GM18858 (cell line): ENCODE results near the gene SH3GL3.

ENCODE experiments used
- ATAC-seq: cut with Tn5 transposase; IDR thresholded peaks from one replicate; pipeline ENCODE4 v1.9.1; 2021; ENCODE audit not compliant: unreplicated experiment

The SH3GL3 gene

DNA sequence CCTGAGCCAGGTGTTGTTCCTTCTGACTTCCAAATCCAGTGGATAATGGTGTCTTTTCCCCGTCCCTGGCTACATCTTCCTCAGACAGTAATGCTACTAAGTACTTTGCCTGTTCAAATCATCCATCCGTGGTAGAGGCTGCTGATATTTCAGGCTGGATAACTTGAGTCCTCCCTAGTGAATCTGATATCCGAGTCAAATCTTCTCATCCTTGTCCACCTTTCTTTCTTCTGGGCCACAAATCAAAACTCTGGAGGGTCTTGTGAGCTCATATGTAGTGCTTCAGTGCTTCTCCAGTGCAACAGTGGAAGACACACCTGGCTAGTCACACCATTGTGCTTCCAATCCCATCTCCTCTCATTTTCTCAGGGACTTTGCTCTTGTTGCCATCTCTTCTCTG is 11.2 kb downstream of the SH3GL3 start:
- no peak for ATAC-seq

DNA sequence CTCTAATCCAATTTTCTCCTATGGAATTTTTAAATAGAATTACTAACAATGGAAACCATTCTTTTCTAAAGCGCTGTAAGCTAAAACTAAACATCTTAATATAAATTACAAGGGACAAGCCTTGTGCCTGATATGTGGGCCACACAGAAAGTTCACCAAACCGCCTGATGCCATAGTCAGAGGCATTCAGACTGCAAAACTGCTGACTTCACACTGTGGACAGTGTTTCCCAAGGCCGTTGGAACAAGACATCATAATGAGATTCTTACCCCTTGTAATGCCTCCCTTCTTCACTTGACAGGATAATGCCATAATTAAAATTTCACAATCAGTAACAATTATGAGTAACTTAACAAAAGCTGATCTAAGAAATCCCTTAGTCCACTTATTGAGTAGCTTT is 14.9 kb downstream of the SH3GL3 start:
- ATAC-seq = no peak

GRCh38 chr15:83462953-83463433 is 15.9 kb downstream of the SH3GL3 start:
- ATAC-seq = no peak

DNA sequence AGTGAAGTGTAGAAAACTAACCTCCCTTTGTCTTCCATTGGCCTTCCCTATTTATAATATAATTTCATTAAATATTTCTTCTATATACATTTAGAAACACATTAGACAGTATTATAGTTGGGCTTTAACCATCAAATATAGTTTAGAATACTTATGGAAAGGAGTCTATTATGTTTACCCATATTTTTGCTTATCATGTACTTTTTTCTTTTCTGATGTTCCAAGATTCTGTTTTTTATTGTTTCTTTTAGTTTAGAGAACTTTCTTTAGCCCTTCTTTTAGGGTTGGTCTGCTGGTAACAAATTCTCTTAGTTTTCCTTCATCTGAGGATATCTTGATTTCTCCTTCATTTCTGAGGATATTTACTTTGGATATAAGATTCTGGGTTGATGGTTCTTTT is 23.7 kb downstream of the SH3GL3 start:
- ATAC-seq = no peak

DNA sequence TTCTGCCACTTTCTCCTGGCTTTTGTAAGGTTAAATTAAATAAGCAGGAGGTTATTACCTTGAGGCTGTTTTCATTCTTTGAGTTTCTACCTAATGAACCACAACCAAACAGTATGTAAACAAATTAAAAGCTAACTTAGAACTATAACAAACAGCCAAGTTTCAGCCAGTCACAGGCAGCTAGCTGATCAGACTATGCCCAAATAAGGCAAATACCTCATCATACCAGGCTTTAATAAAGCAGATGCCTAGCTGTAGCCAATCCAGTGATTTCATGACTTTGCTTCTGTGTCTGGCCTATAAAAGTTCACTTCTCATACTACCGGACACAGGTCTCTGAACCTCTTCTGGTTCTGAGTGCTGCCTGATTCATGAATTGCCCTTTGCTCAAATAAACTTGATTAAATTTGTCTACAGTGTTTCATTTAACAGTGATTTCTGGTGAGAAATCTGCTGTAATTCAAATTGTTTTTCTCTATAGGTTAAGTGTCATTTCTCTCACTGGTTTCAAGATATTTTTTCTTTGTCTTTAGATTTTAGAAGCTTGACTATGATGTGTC is 24.2 kb downstream of the SH3GL3 start:
- no peak for ATAC-seq

- ATAC-seq = no peak
Observed at GRCh38 chr15:83472151-83472550, 25.0 kb downstream of the SH3GL3 start.

DNA sequence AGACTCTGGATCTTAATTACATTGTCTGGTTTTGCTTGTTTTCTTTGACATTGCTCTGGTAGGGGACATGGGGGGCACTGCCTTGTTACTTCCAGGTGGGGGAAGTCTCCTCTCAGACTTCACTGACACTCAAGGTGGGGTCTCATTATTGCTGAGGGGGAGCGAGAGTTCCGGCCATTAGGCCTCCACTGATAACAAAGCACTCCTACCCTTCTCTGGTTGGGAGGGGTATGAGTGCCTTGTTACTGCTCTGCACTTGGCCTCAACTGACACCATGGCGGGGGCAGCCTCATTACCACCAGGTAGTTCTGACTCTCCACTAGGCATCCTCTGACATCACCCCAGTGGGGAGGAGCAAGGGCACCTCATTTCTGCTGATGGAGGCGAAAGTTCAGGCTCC is 25.7 kb downstream of the SH3GL3 start:
- no peak for ATAC-seq

DNA sequence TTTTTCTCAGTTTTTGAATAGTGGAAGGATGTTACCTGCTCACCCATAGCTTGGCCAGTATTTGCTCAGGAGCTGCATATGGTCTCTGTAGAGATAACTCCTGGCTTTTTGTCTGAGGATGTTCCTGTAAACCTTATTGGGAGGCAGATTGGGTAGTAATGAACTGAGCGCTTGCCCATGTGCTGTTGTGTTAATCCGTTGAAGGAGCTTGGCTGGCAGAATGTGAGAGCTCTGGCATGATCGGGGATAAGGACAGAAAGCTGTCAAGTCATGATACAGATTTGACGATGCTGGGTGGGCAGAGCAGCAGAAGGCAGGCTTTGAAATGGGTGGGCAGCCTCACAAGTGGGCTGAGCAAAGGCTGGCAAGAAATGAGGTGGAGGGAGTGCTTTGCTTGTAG is 27.4 kb downstream of the SH3GL3 start:
- ATAC-seq = no peak

DNA sequence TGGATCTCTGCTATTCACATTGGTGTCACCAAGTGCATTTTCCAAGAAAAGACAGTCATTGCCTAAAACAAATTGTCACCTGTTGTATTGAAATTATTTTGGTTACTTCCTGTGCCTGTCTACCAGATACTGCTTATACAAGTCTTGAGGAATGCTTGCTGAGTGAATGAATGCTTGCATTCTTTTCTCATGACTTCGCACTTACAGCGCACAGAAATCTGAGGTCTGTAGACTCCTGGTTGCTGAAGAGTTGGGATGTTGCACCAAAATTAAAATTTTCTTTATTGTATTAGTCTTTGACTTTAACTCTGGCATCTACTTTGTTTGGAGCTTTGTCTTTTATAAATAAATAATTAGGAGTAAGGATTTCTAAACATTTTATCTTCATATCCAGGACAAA is 28.4 kb downstream of the SH3GL3 start:
- ATAC-seq = no peak

DNA sequence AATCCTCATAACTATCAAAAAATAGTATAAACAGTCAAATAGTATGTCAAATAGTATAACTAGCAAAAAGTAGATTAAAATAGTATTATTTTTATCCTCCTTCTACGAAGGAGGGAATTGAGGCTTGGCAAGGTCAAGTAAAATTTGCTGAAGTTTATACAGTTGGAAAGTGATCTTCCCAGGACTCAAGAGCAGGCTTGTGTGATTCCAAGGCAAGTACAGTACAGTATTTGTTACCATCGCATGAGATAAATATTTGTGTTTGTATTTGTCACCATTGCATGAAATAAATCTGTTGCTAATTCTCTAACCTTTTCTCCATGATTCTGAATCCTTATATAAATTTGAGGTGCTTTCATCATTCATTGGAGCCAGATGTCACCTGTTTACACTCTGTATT is 28.9 kb downstream of the SH3GL3 start:
- ATAC-seq = no peak

DNA sequence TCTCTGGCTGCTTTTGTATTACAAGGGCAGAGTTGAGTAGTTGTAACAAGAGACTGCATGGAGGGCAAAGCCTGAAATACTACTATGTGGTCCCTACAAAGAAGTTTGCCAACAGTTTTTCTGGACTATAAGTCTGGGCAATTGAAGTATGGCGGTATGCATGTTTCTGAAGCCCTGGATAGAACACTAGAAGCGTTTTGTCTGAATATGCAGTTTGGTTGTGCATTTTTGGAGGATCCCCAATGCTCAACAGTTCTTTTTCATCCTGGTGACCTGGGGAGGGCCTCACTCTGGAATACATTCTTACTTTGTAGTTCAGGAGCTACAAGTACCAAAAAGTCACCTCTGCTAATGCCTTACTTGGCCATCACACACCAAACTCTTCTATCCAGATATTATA is 29.6 kb downstream of the SH3GL3 start:
- no peak for ATAC-seq

DNA sequence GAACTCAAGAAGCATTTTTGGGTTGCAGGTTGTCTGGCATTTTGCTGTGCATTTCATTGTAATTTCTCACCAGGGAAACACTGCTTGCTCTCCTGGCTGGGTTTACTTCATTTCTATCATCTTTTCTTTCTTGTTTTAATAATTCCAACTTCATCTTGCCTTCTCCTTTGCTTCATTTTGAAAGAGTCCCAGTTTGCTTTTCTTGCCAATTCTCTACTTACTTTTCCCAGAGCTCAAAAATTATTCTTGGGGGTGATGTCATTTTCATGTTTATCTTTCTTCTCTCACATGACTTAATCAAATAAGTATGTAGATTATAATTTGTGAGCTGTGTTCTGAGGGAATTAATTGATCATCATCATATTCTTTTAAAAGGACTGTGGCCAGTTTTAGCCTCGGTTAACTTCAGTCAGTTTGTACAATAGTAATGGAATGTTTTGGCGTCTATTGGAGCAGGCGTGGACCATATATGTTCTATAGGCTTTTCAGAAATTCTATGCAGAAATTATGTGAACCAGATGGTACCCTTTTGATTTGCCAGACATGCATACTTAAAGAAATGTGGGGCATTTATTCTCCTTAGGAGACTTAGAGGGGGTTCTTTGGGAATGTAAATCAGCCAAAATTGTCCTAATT is 30.1 kb downstream of the SH3GL3 start:
- ATAC-seq = no peak

- no peak for ATAC-seq
Observed at GRCh38 chr15:83477808-83478537, 30.8 kb downstream of the SH3GL3 start.

DNA sequence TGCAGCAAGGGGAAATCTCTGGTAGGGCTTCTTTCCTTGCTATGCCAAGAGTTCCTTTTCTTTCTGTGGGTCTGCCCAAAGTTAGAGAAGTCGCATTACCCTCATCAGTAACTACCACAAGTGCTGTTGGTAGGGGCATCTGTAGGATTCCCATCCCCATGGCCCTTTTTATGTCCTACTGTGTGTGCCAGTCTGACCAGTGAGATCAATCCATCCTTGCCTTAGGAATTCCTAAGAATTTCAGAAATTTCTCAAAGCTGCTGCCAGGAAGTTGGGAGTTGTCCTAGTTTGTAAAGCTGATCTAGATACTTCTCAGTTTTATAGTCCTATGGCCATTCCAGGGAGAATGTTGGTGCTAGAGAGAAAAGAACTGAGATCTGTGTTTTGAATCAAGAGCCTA is 36.5 kb downstream of the SH3GL3 start:
- ATAC-seq = no peak

GRCh38 chr15:83484636-83485035 is 37.5 kb downstream of the SH3GL3 start:
- ATAC-seq = no peak

- ATAC-seq = no peak
Observed at GRCh38 chr15:83486363-83486762, 39.2 kb downstream of the SH3GL3 start.

DNA sequence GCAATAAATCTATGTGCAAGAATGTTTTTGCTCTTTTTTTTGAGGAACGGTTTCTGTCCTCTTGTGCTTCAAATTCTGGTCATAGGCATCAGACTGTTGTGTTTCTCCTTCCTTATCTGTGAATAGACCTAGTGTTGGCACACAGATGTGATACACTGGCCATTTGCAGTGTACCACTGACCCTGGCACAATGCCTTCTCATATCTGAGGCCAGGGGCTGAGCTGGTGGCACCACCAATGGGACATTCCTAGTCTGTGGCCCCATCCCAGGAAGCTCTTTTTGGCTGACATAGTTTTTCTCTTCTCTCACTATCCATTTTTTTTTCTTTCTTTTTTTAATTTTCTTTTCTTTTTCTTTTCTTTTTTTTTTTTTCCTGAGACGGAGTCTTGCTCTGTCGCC is 40.4 kb downstream of the SH3GL3 start:
- no peak for ATAC-seq

- no peak for ATAC-seq
Observed at GRCh38 chr15:83489690-83490089, 42.5 kb downstream of the SH3GL3 start.

DNA sequence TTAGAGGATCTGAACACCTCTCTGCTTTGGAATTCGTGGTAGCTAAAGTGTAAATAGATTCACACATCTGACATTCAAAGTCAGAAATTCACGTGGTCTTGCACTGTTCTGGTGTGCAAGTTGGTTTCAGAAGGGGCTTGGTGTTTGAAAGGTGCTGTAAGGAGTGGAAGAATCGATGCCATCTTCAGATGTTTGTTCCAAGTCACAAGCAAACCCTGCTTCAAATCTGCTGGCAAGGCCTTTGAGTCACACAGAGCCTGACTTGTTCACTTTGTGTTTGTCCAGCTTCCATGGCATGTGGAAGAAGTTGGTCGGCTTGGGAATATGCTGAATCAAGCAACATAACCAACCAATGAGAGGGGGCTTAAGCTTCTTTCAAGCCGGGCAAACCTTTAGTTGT is 44.3 kb downstream of the SH3GL3 start:
- ATAC-seq = no peak

DNA sequence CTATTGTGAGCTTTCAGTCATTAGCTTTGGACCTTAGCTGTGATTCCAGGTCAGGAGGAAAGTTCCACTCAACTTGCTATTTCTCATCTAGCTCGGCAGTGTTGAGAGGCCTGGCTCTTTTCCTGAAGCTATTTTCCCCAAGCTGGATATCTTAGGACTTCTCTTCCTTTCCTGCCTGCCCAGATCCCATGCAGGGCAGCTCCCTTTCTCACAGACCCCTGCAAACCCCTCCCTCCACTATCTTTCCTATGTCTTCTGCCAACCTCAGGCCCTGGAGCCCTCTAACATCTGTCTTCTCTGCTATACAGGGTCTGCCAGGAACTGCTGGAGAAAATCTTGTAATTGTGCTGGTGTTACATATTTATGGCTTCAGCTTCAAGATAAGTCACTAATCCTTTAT is 49.6 kb downstream of the SH3GL3 start:
- ATAC-seq = no peak

DNA sequence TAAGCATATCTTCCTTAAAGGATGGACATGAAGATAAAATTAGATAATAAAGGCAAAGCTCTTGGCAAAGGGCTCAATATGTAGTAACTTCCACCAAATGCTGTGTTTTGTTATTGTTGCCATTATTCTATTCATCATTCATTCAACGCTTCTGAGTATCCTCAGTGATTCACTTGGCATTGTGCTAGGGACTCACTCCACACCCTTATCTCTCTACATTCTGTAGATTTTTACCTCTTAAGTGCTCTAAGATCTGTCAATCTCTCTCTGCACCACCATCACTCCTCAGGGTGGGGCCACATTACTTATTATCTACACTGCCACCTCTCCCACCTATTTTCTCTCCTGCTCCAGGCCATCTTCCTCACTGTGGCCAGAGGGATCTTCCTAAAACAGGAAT is 51.2 kb downstream of the SH3GL3 start:
- no peak for ATAC-seq

- ATAC-seq = no peak
Observed at GRCh38 chr15:83498801-83499200, 51.7 kb downstream of the SH3GL3 start.
